Keratinocyte (primary cell): Measurements from ENCODE around the gene LGI4. TPM values are rescaled to one million over a fixed set of nuclear protein-coding genes. Genes with fewer than 3 reads are reported as not detected.
A peak's percentile ranks its signal among the peaks of the same experiment; 100 is the strongest.

Source experiments
- DNase-seq: peaks from one replicate; pipeline ENCODE4 v3.0.0-alpha.2; 2011; ENCODE audit warnings: low read depth, missing footprints, low spot score
- FAIRE-seq: peaks from 2 replicates; lab custom pipeline; 2011; peaks lifted over from hg19 to GRCh38; lab: Jason Lieb, UNC
- H2AFZ ChIP-seq: 2 replicates; pipeline ENCODE4 v1.6.0; 2012; ENCODE audit warnings: low read length, control low read depth, inconsistent platforms; ENCODE audit not compliant: control insufficient read depth
- H3K27ac ChIP-seq: 2 replicates; pipeline ENCODE4 v1.5.1; 2011; ENCODE audit warnings: low read length; ENCODE audit not compliant: control insufficient read depth, insufficient read depth
- H3K27me3 ChIP-seq: 3 replicates; pipeline ENCODE4 v1.6.0; 2011; ENCODE audit warnings: low read length; ENCODE audit not compliant: control insufficient read depth, insufficient read depth; ENCODE audit errors: extremely low read depth
- H3K36me3 ChIP-seq, 2 experiments: 2 replicates in 1 of 2; 3 replicates in 1 of 2; pipeline ENCODE4 v1.5.1; 2011; ENCODE audit warnings: low read length in 2 of 2, mild to moderate bottlenecking in 1 of 2; ENCODE audit not compliant: control insufficient read depth in 2 of 2, insufficient read depth in 2 of 2; ENCODE audit errors: extremely low read depth in 1 of 2
- H3K4me1 ChIP-seq: 3 replicates; pipeline ENCODE4 v1.5.1; 2011; ENCODE audit warnings: low read length; ENCODE audit not compliant: control insufficient read depth, insufficient read depth; ENCODE audit errors: extremely low read depth
- H3K4me2 ChIP-seq: 3 replicates; pipeline ENCODE4 v1.6.0; 2011; ENCODE audit warnings: low read depth, low read length; ENCODE audit not compliant: control insufficient read depth, insufficient read depth; ENCODE audit errors: extremely low read depth
- H3K4me3 ChIP-seq, 3 experiments: fragments of 200-600 bp in 1 of 3; sonication (generic) in 1 of 3; 2 replicates in 2 of 3; 3 replicates in 1 of 3; pipeline ENCODE4 v1.5.1; 2011 to 2016; ENCODE audit warnings: low read length in 3 of 3, mild to moderate bottlenecking in 3 of 3, control low read depth in 2 of 3, inconsistent platforms in 1 of 3, low read depth in 1 of 3, mixed read lengths in 1 of 3, mixed run types in 1 of 3, moderate library complexity in 1 of 3; ENCODE audit not compliant: control insufficient read depth in 2 of 3, insufficient read depth in 2 of 3; ENCODE audit errors: extremely low read depth in 1 of 3
- H3K79me2 ChIP-seq: 2 replicates; pipeline ENCODE4 v1.6.0; 2012; ENCODE audit warnings: low read length; ENCODE audit not compliant: control insufficient read depth, insufficient read depth
- H3K9ac ChIP-seq: 3 replicates; pipeline ENCODE4 v1.6.0; 2011; ENCODE audit warnings: low read length; ENCODE audit not compliant: control insufficient read depth, insufficient read depth; ENCODE audit errors: extremely low read depth
- H3K9me1 ChIP-seq: 3 replicates; pipeline ENCODE4 v1.6.0; 2011; ENCODE audit warnings: low read length; ENCODE audit not compliant: control insufficient read depth, insufficient read depth; ENCODE audit errors: extremely low read depth
- H3K9me3 ChIP-seq: 2 replicates; pipeline ENCODE4 v1.5.1; 2012; ENCODE audit warnings: low read depth, low read length; ENCODE audit not compliant: control insufficient read depth
- H4K20me1 ChIP-seq: 3 replicates; pipeline ENCODE4 v1.6.0; 2011; ENCODE audit warnings: low read length; ENCODE audit not compliant: control insufficient read depth, insufficient read depth; ENCODE audit errors: extremely low read depth
- EZH2 ChIP-seq: IDR thresholded peaks from one replicate; pipeline ENCODE4 v1.6.1; 2012; ENCODE audit warnings: inconsistent platforms, mild to moderate bottlenecking, low read length, moderate library complexity
- dilution Hi-C: fragments of 300-500 bp; cut with MboI; formaldehyde crosslinking; loops from one replicate; pipeline ENCODE4 v1.7.0; 2020; ENCODE audit warnings: low sequenced_read_pairs; ENCODE audit not compliant: extremely low pct_ligation_motif_present
- polyA plus RNA-seq, 5 experiments: library from polyadenylated mRNA; depleted of rRNA in 3 of 5; stranded (reverse) in 3 of 5; stranded (forward) in 1 of 5; unstranded in 1 of 5; fragments of >200 nt; gene quantifications; 1 replicate in 1 of 5; 2 replicates in 3 of 5; 3 replicates in 1 of 5; pipeline versions ENCODE4 v1.2.1 to v1.2.3, GENCODE V29; 2011 to 2012; ENCODE audit warnings: missing spikeins in 2 of 5, low read depth in 1 of 5, low replicate concordance in 1 of 5
- TF ChIP-seq, protein P1 (sequence below), 3 experiments: IDR thresholded peaks in 1 of 3; conservative IDR thresholded peaks in 1 of 3; optimal IDR thresholded peaks in 1 of 3; 2 replicates in 2 of 3; 3 replicates in 1 of 3; pipeline versions ENCODE3 to v1.5.1; 2011; ENCODE audit warnings: low read length in 3 of 3, mild to moderate bottlenecking in 3 of 3, moderate library complexity in 2 of 3, control low read depth in 1 of 3, inconsistent platforms in 1 of 3; ENCODE audit not compliant: insufficient read depth in 2 of 3; ENCODE audit errors: extremely low read depth in 1 of 3

Gene LGI4
- polyA plus RNA-seq, 1 donor (not counting 4 experiments of a cell fraction or from before 2014, with no cell fraction given), result 0.01 TPM

DNA sequence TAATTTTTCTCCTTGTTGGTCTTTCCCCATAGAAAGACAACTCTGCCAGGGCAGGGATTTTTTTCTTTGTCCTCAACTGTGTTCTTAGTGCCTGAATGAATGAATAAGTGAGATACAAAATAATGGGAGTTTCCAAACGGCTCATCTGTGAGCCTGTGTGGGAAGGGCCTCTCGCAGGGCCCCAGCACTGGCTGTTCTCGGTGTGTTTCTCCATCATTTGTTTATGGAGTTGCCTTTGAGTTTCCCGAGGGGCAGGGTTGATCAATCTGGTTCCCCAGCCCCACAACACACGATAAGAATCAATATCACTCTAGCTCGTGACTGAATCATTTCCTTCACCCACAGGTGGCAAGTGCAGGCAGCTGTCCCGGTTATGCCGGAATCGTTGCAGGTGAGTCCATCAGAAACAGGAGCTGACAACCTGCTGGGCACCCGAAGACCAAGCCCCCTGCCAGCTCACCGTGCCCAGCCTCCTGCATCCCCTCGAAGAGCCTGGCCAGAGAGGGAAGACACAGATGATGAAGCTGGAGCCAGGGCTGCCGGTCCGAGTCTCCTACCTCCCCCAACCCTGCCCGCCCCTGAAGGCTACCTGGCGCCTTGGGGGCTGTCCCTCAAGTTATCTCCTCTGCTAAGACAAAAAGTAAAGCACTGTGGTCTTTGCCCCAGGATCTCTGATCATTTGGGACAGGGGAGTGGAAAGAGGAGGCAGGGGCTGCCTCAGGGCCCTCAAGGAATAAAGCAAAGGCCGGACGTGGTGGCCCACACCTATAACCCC is 34.5 kb upstream of the LGI4 start:
- dilution Hi-C loops, result no loop called here
- no peaks in the 10 kb centered on the region for H3K27me3 ChIP-seq
- no peaks in the 10 kb centered on the region for H4K20me1 ChIP-seq
- peaks cover 3% of the 10 kb centered on the region for H3K9me1 ChIP-seq
- H3K9me3 ChIP-seq, result peaks cover 19% of the 10 kb centered on the region
- H3K4me2 ChIP-seq, result peak overlapping the region; percentile 27
- peak; percentile 87 for FAIRE-seq
- no peak for TF ChIP-seq EZH2
- TF ChIP-seq, protein P1, sequence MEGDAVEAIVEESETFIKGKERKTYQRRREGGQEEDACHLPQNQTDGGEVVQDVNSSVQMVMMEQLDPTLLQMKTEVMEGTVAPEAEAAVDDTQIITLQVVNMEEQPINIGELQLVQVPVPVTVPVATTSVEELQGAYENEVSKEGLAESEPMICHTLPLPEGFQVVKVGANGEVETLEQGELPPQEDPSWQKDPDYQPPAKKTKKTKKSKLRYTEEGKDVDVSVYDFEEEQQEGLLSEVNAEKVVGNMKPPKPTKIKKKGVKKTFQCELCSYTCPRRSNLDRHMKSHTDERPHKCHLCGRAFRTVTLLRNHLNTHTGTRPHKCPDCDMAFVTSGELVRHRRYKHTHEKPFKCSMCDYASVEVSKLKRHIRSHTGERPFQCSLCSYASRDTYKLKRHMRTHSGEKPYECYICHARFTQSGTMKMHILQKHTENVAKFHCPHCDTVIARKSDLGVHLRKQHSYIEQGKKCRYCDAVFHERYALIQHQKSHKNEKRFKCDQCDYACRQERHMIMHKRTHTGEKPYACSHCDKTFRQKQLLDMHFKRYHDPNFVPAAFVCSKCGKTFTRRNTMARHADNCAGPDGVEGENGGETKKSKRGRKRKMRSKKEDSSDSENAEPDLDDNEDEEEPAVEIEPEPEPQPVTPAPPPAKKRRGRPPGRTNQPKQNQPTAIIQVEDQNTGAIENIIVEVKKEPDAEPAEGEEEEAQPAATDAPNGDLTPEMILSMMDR (optimal IDR thresholded peaks at IDR 0.05 in 1 of 3, IDR thresholded peaks at IDR 0.05 in 1 of 3, conservative IDR thresholded peaks at IDR 0.05 in 1 of 3; ENCODE audit: extremely low read depth in 1 of 3, insufficient read depth in 2 of 3, low read length in 3 of 3), result no peak
- H3K9ac ChIP-seq, result peak overlapping the region; percentile 25
- peak overlapping the region; percentile 55 for H3K27ac ChIP-seq
- no peak overlapping the region for H2AFZ ChIP-seq
- H3K79me2 ChIP-seq, result no peaks in the 10 kb centered on the region
- peaks cover 13 to 28% of the 10 kb centered on the region in 2 experiments for H3K36me3 ChIP-seq
- H3K4me1 ChIP-seq, result peaks cover 29% of the 10 kb centered on the region
- peak overlapping the region in 1 of 3 experiments; percentile 6 for H3K4me3 ChIP-seq
- no peak for DNase-seq

DNA sequence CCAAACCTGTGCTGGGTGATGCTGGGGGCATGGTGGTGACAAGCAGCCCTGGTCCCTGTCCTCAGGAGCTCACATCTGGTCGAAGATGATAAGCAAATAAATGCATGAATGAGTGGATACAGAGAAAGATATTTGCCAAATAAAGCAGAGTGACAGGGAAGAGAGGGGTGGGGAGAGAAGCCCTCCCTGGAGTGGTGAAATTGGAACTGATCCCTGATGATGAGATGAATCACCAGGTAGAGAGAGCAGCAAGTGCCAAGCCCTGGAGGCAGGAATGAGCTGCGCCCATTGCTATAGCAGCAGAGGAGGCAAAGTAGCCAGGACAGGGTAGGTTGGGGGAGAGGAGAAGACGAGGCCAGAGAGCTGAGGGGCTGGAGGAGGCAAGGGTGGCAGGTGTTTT is 33.3 kb upstream of the LGI4 start:
- peak overlapping the region; percentile 58 for H3K4me2 ChIP-seq
- H3K36me3 ChIP-seq, result peaks cover 17 to 37% of the 10 kb centered on the region in 2 experiments
- H3K27ac ChIP-seq, result peak overlapping the region; percentile 55
- H3K79me2 ChIP-seq, result peaks cover 3% of the 10 kb centered on the region
- peaks cover 40% of the 10 kb centered on the region for H3K4me1 ChIP-seq
- dilution Hi-C loops, result no loop called here
- FAIRE-seq (peak; percentile 95), DNase-seq (peak; percentile 48)
- no peak overlapping the region for H2AFZ ChIP-seq
- H3K4me3 ChIP-seq, result no peak overlapping the region
- peaks cover 28% of the 10 kb centered on the region for H3K9me3 ChIP-seq
- H3K9me1 ChIP-seq, result peaks cover 3% of the 10 kb centered on the region
- peak overlapping the region; percentile 22 for H3K9ac ChIP-seq
- TF ChIP-seq, protein P1 (optimal IDR thresholded peaks at IDR 0.05 in 1 of 3, IDR thresholded peaks at IDR 0.05 in 1 of 3, conservative IDR thresholded peaks at IDR 0.05 in 1 of 3; ENCODE audit: extremely low read depth in 1 of 3, insufficient read depth in 2 of 3, low read length in 3 of 3), result peak; percentile 12 to 32 (median 23)
- TF ChIP-seq EZH2, result no peak
- no peaks in the 10 kb centered on the region for H3K27me3 ChIP-seq
- no peaks in the 10 kb centered on the region for H4K20me1 ChIP-seq
